Left renal pelvis (tissue), 4 donors: ENCODE data around the gene RAB11B. TPM values are rescaled to one million over a fixed set of nuclear protein-coding genes. Genes with fewer than 3 reads are reported as not detected.
"Not testable (repeated sequence)": the region's sequence is repeated elsewhere in the genome, so short reads cannot be mapped to it uniquely, and the experiment has no call there.

Experiments
- DNase-seq, 4 donors: peaks; one replicate each; pipeline ENCODE4 v3.0.0-alpha.2; 2013; ENCODE audit warnings: low read depth in 4 of 4, low spot score in 3 of 4
- polyA plus RNA-seq, 4 donors: library from polyadenylated mRNA; unstranded; fragments of 120-200 nt; gene quantifications; one replicate each; pipeline ENCODE4 v1.2.1, GENCODE V29; 2013; ENCODE audit not compliant: insufficient read length in 4 of 4

The RAB11B gene
- polyA plus RNA-seq, 4 donors, result 114 to 180 (median 131) TPM

GRCh38 chr19:8392017-8392591 is 1.9 kb downstream of the RAB11B start:
- no peak for DNase-seq

GRCh38 chr19:8393192-8393870 is 3.2 kb downstream of the RAB11B start:
- DNase-seq, result no peak

- no peak for DNase-seq
Measured at GRCh38 chr19:8393871-8394250, 3.7 kb downstream of the RAB11B start.

GRCh38 chr19:8395621-8396082 is 5.5 kb downstream of the RAB11B start:
- DNase-seq, result no peak

GRCh38 chr19:8396185-8396562 is 6.0 kb downstream of the RAB11B start:
- DNase-seq, result no peak

- DNase-seq, result no peak
Measured at GRCh38 chr19:8396563-8397203, 6.5 kb downstream of the RAB11B start.

GRCh38 chr19:8397271-8397670 is 7.1 kb downstream of the RAB11B start:
- no peak for DNase-seq

- DNase-seq, result no peak
Measured at GRCh38 chr19:8397746-8398310, 7.7 kb downstream of the RAB11B start.

- peak in 1 of 4 donors; percentile 49 for DNase-seq
Measured at GRCh38 chr19:8398311-8398771, 8.2 kb downstream of the RAB11B start.

- DNase-seq, result no peak
Measured at GRCh38 chr19:8399681-8400188, 9.6 kb downstream of the RAB11B start.

- DNase-seq, result no peak
Measured at GRCh38 chr19:8401981-8402411, 11.8 kb downstream of the RAB11B start.

- no peak for DNase-seq
Measured at GRCh38 chr19:8403098-8403819, 13.1 kb downstream of the RAB11B start.

- no peak for DNase-seq
Measured at GRCh38 chr19:8403820-8404109, 13.6 kb downstream of the RAB11B start.

GRCh38 chr19:8404391-8405151 is 14.4 kb downstream of the RAB11B start:
- no peak for DNase-seq

- not testable (repeated sequence) for DNase-seq
Measured at GRCh38 chr19:8410718-8411117, 20.6 kb downstream of the RAB11B start.

GRCh38 chr19:8412783-8413628 is 22.8 kb downstream of the RAB11B start, which contains the start of gene MARCHF2:
Gene MARCHF2, plus strand, starts transcription at chr19:8413305. Its CDS starts 8,536 bp downstream, at chr19:8421841.
- DNase-seq, result peak; percentile 85 to 93 (median 92)

- DNase-seq, result no peak
Measured at GRCh38 chr19:8413629-8413995, 23.5 kb downstream of the RAB11B start.

- no peak for DNase-seq
Measured at GRCh38 chr19:8416796-8417195, 26.6 kb downstream of the RAB11B start.
